Activated T-helper 2 cell treated with anti-CD3 and anti-CD28 coated beads, Interferon-gamma antibody, Interleukin-2, Interleukin-4, amounts not matched to agents 10 μg/mL and 5 μg/mL and 100 μg/mL, durations not matched to agents 14 hours and 24 hours and 36 hours (primary cell): Measurements from ENCODE around the gene SKIC8. TPM values are rescaled to one million over a fixed set of nuclear protein-coding genes. Genes with fewer than 3 reads are reported as not detected.
A peak's percentile ranks its signal among the peaks of the same experiment; 100 is the strongest.
"Not testable (repeated sequence)": the region's sequence is repeated elsewhere in the genome, so short reads cannot be mapped to it uniquely, and the experiment has no call there.

Experiments used
- DNase-seq: peaks from one replicate; pipeline ENCODE4 v3.0.0; 2021; ENCODE audit warnings: low spot score
- H3K27ac Mint-ChIP-seq: one replicate; pipeline ENCODE4 v1.8.0; 2021; ENCODE audit warnings: mixed read lengths
- H3K27me3 Mint-ChIP-seq: one replicate; pipeline ENCODE4 v1.8.0; 2021; ENCODE audit warnings: low read depth, mixed read lengths
- H3K36me3 Mint-ChIP-seq: one replicate; pipeline ENCODE4 v1.8.0; 2021; ENCODE audit warnings: low read depth, mixed read lengths
- H3K4me1 Mint-ChIP-seq: one replicate; pipeline ENCODE4 v1.8.0; 2021; ENCODE audit warnings: low read depth, mixed read lengths
- H3K4me3 Mint-ChIP-seq: one replicate; pipeline ENCODE4 v1.8.0; 2021; ENCODE audit warnings: low read depth, mild to moderate bottlenecking, moderate library complexity, mixed read lengths
- H3K9me3 Mint-ChIP-seq: one replicate; pipeline ENCODE4 v1.8.0; 2021; ENCODE audit warnings: mixed read lengths
- intact Hi-C: fragments of 100-400 bp; cut with micrococcal nuclease; formaldehyde crosslinking; loops from one replicate; pipeline ENCODE4 v1.15.1; 2023
- total RNA-seq: library from RNA; stranded (reverse); gene quantifications from 2 replicates; pipeline ENCODE4 v1.2.3, GENCODE V29; 2022

Gene SKIC8
- total RNA-seq, 1 donor from 2014 or later = 51.2 TPM

GRCh38 chr15:78256044-78256437, 43.4 kb downstream of the SKIC8 start:
- H3K4me3 Mint-ChIP-seq = no peak overlapping the region
- peaks cover 1% of the 10 kb centered on the region for H3K4me1 Mint-ChIP-seq
- no peaks in the 10 kb centered on the region for H3K36me3 Mint-ChIP-seq
- no peaks in the 10 kb centered on the region for H3K9me3 Mint-ChIP-seq
- DNase-seq = no peak
- no peak overlapping the region for H3K27ac Mint-ChIP-seq
- intact Hi-C loops = no loop called here
- H3K27me3 Mint-ChIP-seq = peaks cover 8% of the 10 kb centered on the region

- Mint-ChIP-seq H3K27me3 (peaks cover 10% of the 10 kb centered on the region), H3K36me3 (no peaks in the 10 kb centered on the region), H3K4me3 (no peak overlapping the region), H3K4me1 (peaks cover 1% of the 10 kb centered on the region), H3K9me3 (no peaks in the 10 kb centered on the region), H3K27ac (no peak overlapping the region)
- DNase-seq = no peak
- intact Hi-C loops = no loop called here
Observed at GRCh38 chr15:78255421-78256043, 43.9 kb downstream of the SKIC8 start.

- H3K27me3 Mint-ChIP-seq = peaks cover 3% of the 10 kb centered on the region
- no peak overlapping the region for H3K4me3 Mint-ChIP-seq
- no peak overlapping the region for H3K27ac Mint-ChIP-seq
- no peaks in the 10 kb centered on the region for H3K36me3 Mint-ChIP-seq
- no peak for DNase-seq
- intact Hi-C loops = no loop called here
- H3K9me3 Mint-ChIP-seq = no peaks in the 10 kb centered on the region
- H3K4me1 Mint-ChIP-seq = no peaks in the 10 kb centered on the region
Observed at GRCh38 chr15:78251136-78251535, 48.3 kb downstream of the SKIC8 start.

GRCh38 chr15:78249131-78249530, 50.3 kb downstream of the SKIC8 start:
- no peak overlapping the region for H3K27ac Mint-ChIP-seq
- H3K9me3 Mint-ChIP-seq = no peaks in the 10 kb centered on the region
- no peak overlapping the region for H3K4me3 Mint-ChIP-seq
- intact Hi-C loops = no loop called here
- H3K27me3 Mint-ChIP-seq = peaks cover 3% of the 10 kb centered on the region
- no peak for DNase-seq
- no peaks in the 10 kb centered on the region for H3K36me3 Mint-ChIP-seq
- H3K4me1 Mint-ChIP-seq = no peaks in the 10 kb centered on the region

GRCh38 chr15:78247911-78248310, 51.5 kb downstream of the SKIC8 start:
- Mint-ChIP-seq H3K36me3 (no peaks in the 10 kb centered on the region), H3K4me1 (no peaks in the 10 kb centered on the region), H3K4me3 (no peak overlapping the region), H3K27ac (no peak overlapping the region), H3K9me3 (no peaks in the 10 kb centered on the region), H3K27me3 (peaks cover 3% of the 10 kb centered on the region)
- no peak for DNase-seq
- intact Hi-C loops = no loop called here

- DNase-seq, H3K36me3 Mint-ChIP-seq, H3K4me3 Mint-ChIP-seq, H3K4me1 Mint-ChIP-seq, H3K9me3 Mint-ChIP-seq, intact Hi-C loops, H3K27me3 Mint-ChIP-seq, H3K27ac Mint-ChIP-seq: not testable (repeated sequence)
Observed at GRCh38 chr15:78245976-78246620, 53.3 kb downstream of the SKIC8 start.

- H3K4me1 Mint-ChIP-seq, H3K4me3 Mint-ChIP-seq, DNase-seq, H3K27me3 Mint-ChIP-seq, H3K36me3 Mint-ChIP-seq, H3K9me3 Mint-ChIP-seq, intact Hi-C loops, H3K27ac Mint-ChIP-seq: not testable (repeated sequence)
Observed at GRCh38 chr15:78245392-78245791, 54.0 kb downstream of the SKIC8 start.

GRCh38 chr15:78244893-78245292, 54.5 kb downstream of the SKIC8 start:
- Mint-ChIP-seq H3K27ac (no peak overlapping the region), H3K4me3 (no peak overlapping the region), H3K36me3 (no peaks in the 10 kb centered on the region), H3K27me3 (no peaks in the 10 kb centered on the region), H3K9me3 (no peaks in the 10 kb centered on the region), H3K4me1 (peaks cover 3% of the 10 kb centered on the region)
- intact Hi-C loops = loop anchor here (5.0 kb wide), 1 partner anchor 288 kb away; no protein-coding TSS in a partner anchor
- no peak for DNase-seq

- H3K9me3 Mint-ChIP-seq = no peaks in the 10 kb centered on the region
- no peaks in the 10 kb centered on the region for H3K27me3 Mint-ChIP-seq
- intact Hi-C loops = loop anchor here (5.0 kb wide), 1 partner anchor 287 kb away; no protein-coding TSS in a partner anchor
- no peak for DNase-seq
- H3K36me3 Mint-ChIP-seq = no peaks in the 10 kb centered on the region
- H3K4me3 Mint-ChIP-seq = no peak overlapping the region
- H3K27ac Mint-ChIP-seq = no peak overlapping the region
- peaks cover 3% of the 10 kb centered on the region for H3K4me1 Mint-ChIP-seq
Observed at GRCh38 chr15:78244101-78244500, 55.3 kb downstream of the SKIC8 start.

- H3K27ac Mint-ChIP-seq = no peak overlapping the region
- no peaks in the 10 kb centered on the region for H3K27me3 Mint-ChIP-seq
- intact Hi-C loops = loop anchor here (5.0 kb wide), 1 partner anchor 286 kb away; no protein-coding TSS in a partner anchor
- H3K4me1 Mint-ChIP-seq = peaks cover 3% of the 10 kb centered on the region
- H3K36me3 Mint-ChIP-seq = no peaks in the 10 kb centered on the region
- no peak for DNase-seq
- H3K9me3 Mint-ChIP-seq = no peaks in the 10 kb centered on the region
- H3K4me3 Mint-ChIP-seq = no peak overlapping the region
Observed at GRCh38 chr15:78243491-78243941, 55.9 kb downstream of the SKIC8 start.

GRCh38 chr15:78243058-78243457, 56.4 kb downstream of the SKIC8 start:
- Mint-ChIP-seq H3K4me3 (no peak overlapping the region), H3K9me3 (no peaks in the 10 kb centered on the region), H3K36me3 (no peaks in the 10 kb centered on the region), H3K27ac (no peak overlapping the region), H3K4me1 (peaks cover 3% of the 10 kb centered on the region), H3K27me3 (no peaks in the 10 kb centered on the region)
- intact Hi-C loops = loop anchor here (5.0 kb wide), 1 partner anchor 286 kb away; no protein-coding TSS in a partner anchor
- DNase-seq = no peak

GRCh38 chr15:78242128-78242527, 57.3 kb downstream of the SKIC8 start:
- intact Hi-C loops = loop anchor here (5.0 kb wide), 1 partner anchor 285 kb away; no protein-coding TSS in a partner anchor
- H3K4me3 Mint-ChIP-seq = no peak overlapping the region
- no peak overlapping the region for H3K27ac Mint-ChIP-seq
- H3K27me3 Mint-ChIP-seq = peaks cover 4% of the 10 kb centered on the region
- no peaks in the 10 kb centered on the region for H3K9me3 Mint-ChIP-seq
- DNase-seq = no peak
- H3K36me3 Mint-ChIP-seq = no peaks in the 10 kb centered on the region
- peaks cover 3% of the 10 kb centered on the region for H3K4me1 Mint-ChIP-seq

GRCh38 chr15:78241017-78241416, 58.4 kb downstream of the SKIC8 start:
- Mint-ChIP-seq H3K9me3 (no peaks in the 10 kb centered on the region), H3K27ac (no peak overlapping the region), H3K4me3 (no peak overlapping the region), H3K36me3 (no peaks in the 10 kb centered on the region), H3K27me3 (peaks cover 6% of the 10 kb centered on the region), H3K4me1 (peaks cover 3% of the 10 kb centered on the region)
- intact Hi-C loops = loop anchor here (1.0 to 5.0 kb wide), 4 partner anchors 46 to 284 kb away; partner anchors contain the start of gene CIB2
- DNase-seq = peak; percentile 70
